Stimulated activated CD4-positive, alpha-beta T cell treated with anti-CD3 and anti-CD28 coated beads, Interleukin-15, amount 100 ng/mL, for 48 hours (primary cell): ENCODE results near the gene RAB18.
"Not testable (repeated sequence)": the region's sequence is repeated elsewhere in the genome, so short reads cannot be mapped to it uniquely, and the experiment has no call there.

Experiments
- DNase-seq, 2 donors: peaks; one replicate each; pipeline ENCODE4 v3.0.0-alpha.2; 2020; ENCODE audit warnings: low read depth in 2 of 2

RAB18 gene

DNA sequence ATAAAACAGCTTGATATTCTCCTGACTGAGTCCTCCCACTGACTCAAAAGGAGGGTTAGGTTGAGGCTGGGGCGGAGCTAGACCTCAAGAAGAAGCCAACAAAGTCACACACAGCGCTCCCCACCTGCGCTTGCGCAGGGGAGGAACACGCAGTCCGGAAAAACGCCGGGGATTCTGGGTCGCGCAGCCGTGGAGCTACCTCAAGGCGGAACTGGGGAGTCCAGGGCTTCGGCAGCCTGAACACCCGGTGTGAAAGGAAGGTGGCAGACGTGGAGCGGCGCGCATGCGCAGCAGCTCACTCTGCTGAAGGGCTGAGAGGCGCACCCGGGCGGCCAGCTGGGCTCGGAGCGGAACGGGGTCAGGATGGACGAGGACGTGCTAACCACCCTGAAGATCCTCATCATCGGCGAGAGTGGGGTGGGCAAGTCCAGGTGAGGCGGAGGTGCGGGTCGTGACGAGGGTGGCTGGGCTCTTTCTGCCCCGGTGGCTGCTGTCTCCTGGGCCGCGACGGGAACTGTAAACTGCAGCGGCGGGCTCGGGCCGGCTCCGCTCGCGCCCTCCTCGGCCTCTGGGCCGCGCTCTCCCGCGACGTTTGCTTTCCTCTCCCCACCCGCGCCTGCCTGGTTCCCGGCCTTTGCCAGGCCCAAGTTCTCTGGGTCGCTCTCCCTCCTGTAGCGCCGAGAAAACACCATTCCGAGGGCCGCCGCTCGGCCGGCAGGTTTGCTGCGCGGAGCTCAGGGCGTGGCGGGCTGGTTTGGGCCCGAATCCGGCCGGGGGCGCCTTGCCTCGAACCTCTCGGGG, at the start of gene RAB18:
TSS of gene RAB18 (plus strand) at position 298 of the 801 bp plus-strand sequence. CDS start at position 364, 66 bp downstream.
- DNase-seq, result peak; percentile 95 to 99

DNA sequence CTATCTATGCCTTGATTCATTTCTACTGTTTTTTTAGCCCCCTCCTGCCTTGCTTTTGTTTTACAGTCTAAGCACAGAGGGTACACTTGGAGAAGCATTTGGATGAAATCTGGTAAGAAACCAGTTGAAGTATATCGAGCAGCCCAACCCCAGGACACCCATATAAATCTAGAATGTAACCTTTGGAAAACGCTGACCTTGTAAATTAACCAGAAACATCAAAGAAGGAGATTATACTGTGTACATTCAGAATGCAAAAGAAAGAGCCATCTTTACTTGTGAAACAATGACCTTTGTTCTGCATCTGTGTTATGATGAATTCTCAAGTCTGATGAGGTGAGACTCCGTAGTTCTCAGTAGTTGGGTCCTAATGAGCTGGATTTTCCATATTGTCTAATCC, 49.3 kb upstream of the RAB18 start:
- DNase-seq, result no peak

DNA sequence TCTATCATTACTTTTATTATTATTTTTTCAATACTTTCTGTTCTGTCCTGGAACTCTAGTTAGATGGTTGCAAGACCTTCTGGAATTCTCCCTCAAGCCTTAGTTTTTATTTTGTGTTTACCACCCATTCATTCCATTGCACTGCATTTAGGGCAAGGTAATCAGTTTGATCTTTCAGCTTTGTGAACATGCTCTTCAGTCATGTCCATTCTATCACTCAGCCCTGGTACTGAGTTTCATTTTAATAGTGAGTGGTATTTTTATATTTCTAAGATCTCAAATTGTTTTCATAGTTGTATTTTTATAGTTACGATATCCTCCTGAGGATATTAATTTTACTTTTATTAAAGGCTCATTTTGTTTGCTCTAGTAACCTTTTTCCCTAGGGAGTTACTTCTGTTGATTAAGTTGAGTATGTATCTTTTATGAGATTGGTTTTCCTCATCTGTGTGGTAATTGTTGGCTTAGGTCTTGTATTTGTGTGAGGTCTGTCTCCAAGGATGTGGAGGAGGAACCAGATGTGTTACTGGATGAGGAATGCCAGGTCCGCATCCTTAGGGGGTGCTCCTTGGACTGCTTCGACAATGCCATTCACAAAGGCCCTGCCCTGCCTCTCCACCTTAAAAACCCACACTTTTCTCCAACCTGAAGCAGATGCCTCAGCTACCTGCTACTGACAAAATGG, 46.7 kb upstream of the RAB18 start:
- DNase-seq, result no peak

DNA sequence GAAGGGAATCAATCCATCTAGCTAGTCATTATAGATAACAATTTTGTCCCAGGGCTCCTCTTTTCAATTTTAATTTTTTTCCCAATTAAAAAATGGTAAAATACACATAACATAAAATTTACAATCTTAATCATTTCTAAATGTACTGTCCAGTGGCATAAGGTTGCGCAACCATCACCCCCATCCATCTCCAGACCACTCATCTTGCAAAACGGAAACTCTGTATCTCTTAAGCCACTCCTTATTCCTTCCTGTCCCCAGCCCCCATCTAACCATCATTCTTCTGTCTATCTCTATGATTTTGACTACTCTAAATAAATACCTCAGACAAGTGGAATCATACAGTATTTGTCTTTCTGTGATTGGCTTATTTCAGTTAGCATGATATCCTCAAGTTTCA, 46.1 kb upstream of the RAB18 start:
- DNase-seq, result no peak

DNA sequence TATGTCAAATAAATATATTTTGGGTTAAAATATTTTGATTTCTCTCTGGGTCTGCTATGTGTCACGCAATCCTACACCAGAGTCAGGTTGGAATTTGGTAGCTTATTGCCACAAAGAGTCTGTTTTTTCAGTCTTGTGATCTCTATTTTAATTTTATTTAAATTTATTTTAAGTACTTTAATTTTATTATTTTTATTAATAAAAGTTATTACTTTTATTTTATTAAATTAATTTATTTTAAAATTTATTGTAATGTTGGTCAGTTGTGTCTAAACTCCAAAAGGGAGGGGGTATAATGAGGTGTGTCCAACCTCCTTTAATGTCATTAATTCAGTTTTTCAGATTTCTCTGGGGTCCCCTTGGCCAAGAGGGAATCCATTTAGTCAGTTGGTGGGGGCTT, 42.8 kb upstream of the RAB18 start:
- DNase-seq, result no peak

DNA sequence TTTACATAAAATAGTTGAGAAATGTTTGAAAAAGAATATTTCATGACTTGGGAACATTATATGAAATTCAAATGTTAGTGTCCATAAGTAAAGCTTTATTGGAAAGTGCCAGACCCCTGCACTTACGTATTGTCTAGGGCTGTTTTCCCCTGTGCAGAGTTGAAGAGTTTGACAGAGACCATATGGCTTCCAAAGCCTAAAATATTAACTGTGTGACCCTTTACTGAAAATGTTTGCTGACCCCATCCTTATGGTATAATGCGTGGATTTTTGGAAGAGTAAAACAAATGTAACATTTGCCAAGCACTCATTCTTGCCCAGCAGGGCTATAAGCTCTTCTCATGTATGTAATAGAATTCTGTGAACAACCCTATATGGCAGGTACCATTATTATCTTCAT, 40.1 kb upstream of the RAB18 start:
- DNase-seq, result no peak

DNA sequence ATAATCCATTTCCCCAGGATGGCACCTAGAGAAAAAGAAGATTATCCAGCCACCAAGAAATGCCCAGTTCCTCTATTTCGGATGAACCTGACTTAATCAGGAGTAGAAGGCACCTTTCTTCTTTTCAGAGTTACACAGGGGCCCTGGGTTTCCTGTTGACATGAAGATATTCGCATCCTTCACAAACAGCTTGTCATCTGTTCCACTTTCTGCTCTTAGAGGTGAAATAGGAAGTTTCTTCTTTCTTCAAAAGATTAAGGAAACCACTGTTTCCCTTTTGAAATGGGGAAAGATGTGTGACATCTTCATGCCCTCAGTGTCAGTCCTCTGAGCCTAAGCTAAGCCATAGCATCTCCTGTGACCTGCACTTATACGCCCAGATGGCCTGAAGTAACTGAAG, 39.1 kb upstream of the RAB18 start:
- DNase-seq, result no peak

DNA sequence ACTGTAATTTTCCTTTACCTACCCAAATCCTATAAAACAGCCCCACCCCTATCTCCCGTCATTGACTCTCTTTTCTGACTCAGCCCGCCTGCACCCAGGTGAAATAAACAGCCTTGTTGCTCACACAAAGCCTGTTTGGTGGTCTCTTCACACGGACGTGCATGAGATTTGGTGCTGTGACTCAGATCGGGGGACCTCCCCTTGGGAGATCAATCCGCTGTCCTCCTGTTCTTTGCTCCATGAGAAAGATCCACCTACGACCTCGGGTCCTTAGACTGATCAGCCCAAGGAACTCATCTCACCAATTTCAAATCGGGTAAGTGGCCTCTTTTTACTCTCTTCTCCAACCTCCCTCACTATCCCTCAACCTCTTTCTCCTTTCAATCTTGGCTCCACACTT, 38.5 kb upstream of the RAB18 start:
- not testable (repeated sequence) for DNase-seq

DNA sequence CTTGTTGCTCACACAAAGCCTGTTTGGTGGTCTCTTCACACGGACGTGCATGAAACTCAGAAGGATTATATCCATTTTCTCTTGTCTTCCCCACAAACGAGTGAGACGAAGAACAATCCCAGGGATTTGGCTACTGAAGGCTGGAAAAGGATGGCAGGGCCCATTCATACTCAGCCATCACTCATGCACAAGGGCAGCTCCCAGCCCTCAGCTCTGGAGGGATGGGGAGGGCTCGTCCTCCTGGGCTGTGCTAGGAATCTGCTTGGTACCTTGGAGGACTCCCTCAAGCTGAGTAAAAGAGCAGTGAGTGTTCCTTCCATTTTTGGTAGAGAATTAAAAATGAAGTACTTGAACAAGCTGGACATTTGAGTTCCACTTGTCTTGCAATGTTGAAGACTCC, 33.2 kb upstream of the RAB18 start:
- DNase-seq, result no peak

DNA sequence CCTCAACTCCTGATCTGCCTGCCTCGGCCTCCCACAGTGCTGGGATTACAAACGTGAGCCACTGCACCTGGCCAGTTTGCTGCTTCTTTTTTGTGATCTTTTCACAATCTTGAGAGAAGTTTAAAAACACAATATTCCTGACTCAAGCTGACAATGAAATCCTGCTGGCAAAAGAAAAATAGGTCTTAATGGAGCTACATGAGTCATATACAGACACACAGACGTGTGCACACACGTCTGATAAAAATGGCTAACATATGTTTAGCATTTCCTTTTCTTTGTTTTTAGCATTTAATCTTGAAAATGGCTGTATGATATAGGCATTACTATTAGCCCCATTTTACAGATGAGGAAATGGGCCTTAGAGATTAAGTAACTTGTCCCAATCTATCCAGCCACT, 29.4 kb upstream of the RAB18 start:
- no peak for DNase-seq

DNA sequence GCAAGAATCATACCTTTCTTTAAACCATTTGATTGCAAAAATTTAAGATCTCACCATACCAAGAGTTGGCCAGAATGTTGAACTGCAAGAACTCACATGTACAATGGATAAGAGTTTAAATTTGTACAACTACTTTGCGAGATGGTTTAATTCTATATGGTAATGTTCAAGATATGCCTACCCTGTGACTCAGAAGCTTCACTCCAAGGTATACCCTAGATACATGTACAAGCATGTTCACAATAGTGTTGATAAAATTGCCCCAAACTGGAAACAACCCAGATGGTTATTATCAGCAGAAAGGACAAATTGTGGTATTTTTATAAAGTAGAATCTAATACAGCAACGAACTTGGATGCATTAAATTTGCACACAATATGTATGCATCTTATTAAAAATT, 25.1 kb upstream of the RAB18 start:
- no peak for DNase-seq

DNA sequence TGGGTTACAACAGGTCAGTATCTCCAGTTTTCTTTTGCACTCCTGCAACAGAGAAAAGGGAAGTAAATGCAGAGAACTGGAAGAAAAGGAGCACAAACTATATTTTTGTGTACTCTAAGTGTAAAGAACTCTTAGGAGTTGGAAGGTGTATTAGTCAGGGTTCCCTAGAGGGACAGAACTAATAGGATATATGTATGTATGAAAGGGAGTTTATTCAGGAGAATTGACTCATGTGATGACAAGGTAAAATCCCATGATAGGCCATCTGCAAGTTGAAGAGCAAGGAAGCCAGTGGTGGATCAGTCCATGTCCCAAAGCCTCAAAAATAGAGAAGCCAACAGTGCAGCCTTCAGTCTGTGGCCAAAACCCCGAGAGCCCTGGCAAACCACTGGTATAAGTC, 22.6 kb upstream of the RAB18 start:
- no peak for DNase-seq

DNA sequence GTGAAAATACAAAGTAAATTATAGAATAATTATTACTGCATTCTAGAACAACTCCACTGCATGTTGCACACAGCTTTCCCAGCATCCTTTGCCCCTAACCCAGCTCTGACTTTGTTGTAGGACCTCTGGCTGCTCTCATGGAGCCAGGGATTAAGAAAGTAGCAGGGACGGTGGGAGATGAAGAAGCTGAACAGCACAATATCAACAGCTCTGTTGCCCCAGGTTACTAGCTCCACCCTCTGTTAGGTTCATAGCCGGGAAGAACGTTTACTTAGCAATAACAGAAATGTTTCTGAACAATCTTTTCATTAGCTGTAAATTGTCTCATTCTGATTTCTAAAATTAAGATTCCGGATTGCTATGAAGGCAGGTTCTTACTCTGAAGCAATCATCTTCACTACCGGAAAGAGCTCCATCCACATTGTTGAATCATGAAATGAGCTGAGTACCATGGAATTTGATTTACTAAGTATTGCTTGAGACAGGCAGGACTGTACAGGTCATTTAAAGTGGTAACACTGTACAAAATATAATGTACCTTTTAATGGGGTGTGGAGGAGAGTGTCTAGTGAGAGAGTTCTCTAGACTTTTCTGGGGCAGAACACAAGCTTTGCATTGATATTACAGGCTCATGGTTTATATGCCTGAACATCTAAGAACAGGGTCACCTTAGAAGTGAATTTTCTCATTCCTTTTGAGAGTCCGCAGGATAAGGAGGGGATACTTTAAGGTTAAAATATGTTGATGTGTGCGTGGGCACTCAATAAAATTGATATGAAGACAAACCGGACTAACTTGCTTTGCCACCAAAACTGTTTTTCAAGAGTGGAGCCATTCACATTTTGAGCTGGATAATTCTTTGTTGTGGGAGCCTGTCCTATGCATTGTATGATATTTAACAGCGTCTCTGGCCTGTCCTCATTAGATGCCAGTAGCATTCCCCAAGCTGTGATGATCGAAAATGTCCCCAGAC, 20.8 kb upstream of the RAB18 start:
- DNase-seq, result no peak

DNA sequence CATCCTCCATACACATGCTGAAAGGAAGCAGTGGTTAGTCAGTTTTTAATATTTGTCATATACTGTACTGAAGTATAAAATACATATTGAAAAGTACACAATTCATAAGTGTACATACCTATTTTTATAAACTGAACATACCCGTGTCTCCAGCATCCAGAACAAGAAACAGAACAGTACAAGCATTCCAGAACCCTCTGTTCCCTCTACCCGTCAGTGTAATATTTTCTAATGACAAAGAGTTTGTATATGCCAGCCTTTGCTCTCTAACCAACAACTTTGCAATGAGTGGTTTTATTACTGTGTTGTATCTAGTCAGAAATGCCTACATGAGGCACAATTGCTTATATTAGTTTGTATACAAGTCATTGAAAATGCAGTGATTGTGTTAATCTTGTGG, 18.7 kb upstream of the RAB18 start:
- DNase-seq, result no peak

DNA sequence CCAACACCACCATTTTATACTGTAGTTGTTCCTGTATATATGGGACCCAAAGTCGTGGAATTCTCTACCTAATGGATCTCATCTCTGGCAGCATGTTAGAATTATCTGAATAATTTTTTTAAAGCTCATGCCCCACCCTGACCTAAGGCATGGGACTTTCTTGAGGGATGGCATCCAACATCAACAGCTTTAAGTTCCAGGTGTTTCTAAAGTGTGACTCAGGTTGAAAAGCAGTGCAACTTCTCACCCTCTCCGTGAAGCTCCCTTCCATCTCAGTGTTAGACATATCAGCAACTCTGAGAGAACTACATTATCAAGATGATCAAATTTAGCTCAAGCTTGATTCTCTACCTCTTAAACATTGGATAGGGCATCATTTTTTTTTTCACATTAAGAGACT, 18.1 kb upstream of the RAB18 start:
- DNase-seq, result no peak

DNA sequence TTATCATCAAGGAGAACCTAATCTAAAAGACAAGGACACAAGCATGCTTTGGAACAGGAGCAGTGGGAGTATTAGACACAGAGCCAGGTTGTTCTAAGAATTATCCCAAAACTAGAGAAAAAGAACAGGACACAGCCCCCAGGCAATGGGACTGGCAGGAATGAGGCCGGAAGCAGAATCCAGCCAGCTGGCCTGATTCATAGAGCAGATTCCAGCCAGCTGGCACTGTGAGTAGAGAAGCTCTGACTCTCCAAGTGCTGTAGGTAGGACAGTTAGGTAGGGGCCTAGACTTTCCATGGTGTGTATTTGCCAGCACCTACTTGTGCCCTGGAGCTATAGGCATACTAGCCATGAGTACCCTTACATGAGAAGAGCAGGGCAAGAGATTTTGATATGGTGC, 13.3 kb upstream of the RAB18 start:
- DNase-seq, result no peak

DNA sequence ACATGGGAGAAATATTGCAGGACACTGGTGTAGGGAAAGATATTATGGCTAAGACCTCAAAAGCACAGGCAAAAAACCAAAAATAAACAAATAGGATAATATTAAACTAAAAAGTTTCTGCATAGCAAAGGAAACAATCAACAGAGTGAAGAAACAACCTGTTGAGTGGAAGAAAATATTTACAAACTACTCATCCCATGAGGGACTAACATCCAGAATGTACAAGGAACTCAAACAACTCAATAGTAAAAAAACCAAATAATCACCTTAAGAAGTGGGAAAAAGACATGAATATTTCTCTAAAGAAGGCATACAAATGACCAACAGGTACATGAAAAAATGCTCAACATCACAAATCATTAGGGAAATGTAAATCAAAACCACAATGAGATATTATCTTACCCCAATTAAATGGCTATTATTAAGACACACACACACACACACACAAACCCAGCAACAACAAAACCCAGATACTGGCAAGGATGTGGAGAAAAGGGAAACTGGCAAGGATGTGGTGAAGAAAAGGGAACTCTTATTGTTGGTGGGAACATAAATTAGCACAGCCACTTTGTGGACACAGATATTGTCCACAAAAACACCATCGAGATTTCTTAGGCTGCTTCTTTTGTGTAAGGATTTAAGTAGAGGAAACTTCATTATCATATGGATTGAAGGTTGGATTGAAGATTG, 9.8 kb upstream of the RAB18 start:
- no peak for DNase-seq

DNA sequence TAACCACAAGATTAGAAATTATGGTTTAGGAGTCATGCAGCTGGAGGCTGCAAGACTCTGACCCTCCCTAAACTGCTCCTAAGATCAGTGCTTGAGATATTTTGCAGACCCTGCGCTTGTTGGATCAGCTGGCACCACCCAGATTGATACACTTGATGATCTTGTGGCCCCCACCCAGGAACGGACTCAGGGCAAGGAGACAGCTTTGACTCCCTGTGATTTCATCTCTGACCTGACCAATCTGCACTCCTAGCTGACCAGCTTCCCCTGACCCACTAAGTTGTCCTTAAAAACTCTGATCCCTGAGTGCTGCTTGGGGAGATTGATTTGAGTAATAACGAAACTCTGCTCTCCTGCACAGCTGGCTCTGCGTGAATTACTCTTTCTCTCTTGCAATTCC, 8.0 kb upstream of the RAB18 start:
- DNase-seq, result no peak

DNA sequence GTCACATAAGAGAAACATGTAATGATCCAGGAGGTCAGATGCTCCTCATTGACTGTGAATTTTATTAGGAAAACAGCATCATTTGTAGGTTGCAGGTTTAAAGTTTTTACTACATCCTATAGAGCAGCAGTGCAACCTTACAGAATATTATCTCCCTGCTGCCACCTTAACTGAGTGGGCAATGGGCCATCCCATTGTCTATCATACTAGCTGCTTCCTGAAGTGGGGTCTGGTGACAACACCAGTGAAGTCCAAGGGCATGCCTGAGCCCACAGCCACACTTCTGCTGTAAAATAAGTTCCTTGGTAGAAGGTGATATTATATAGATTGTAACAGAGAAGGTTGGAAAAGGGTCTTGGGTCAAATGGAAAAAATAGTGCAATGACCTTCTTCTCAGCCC, 4.0 kb upstream of the RAB18 start:
- DNase-seq, result no peak

DNA sequence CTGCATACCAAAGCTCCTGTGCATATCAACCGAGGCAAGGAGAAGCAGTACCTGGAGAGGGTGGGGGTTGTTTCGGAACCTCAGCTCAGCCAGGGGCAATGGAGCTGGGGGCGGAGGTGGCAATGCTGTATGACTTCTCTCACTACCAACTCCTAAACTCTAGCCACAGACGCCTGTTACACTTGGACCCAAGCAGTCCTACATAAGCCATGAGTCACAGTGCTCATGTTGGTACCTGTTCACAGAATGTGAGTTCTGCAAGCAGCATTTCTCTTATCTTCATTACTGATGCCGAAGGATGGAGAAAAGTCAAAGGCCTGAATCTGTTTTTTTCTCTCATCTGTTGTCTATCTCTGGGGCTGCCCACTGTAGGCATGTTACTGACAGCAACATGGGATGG, 3.2 kb upstream of the RAB18 start:
- DNase-seq, result no peak

DNA sequence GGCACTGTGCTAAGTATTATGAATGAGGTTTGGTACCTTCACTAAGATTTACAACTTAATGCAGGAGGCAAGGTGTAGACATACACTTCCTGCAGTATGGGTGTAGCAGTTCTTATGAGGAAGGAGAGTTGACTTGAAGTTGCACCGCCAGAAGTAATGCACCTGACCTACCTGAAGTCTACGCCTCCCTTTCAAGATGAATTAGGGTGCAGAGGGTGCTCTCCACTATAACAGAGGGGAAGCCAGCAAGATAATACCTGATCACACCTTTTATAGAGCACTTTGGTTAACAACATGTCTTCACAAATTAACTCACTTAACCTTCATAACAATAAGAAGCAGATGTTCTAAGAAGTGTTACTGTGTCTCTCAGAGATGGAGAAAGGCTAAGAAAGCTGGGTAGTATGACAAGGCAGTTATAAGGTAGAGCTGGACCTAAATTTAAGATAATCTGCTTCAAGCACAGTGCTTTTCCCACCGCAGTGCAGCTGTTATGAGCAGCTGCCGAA, 552 bp upstream of the RAB18 start:
- no peak for DNase-seq
